Activated CD4-positive, alpha-beta T cell treated with anti-CD3 and anti-CD28 coated beads, Interleukin-2, Interleukin-4, amounts not matched to agents 100 ng/mL and 50 ng/mL, durations not matched to agents 16 hours and 8 hours (primary cell): ENCODE data around the gene INPP5A.

Source experiments
- DNase-seq: peaks from one replicate; pipeline ENCODE4 v3.0.0-alpha.2; 2020; ENCODE audit warnings: low spot score

Gene INPP5A

DNA sequence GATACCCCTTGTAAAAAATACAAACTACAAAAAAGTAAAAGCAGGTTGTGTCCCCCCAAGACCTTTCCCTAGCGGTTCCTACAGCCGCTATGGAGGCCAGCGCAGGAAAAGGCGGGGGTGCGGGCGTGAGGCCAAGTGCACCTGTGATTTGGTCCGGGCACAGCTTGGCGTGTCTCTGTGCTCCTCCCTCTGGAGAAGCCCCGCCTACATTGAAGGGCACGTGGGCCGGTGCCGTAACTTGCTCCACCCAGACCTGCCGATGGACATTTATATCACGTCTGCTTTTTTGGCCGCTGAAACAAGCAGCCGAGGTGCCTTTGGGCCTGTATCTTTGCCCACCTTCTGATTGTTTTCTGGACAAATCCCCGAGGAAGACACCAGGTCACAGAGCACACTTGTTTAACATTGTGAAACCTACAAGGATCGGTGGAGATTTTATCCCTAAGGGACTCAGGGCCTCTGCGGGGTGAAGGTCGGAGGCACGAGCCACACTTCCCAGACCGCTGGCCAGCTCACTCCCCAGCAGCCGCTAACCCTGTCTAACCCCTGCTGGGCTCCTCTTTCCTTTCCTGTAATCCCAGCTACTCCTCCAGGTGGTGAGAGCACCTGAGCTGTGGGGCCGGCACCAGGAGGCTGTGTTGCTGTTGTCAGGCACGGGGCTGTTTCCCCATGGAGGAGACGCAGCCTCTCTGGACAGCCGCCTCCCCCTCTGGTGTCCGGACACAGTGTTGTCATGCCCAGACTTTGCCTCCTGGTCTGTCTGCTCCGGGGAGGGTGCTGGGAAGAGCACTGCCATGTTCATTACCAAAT, 18.8 kb upstream of the INPP5A start:
- DNase-seq, result no peak

DNA sequence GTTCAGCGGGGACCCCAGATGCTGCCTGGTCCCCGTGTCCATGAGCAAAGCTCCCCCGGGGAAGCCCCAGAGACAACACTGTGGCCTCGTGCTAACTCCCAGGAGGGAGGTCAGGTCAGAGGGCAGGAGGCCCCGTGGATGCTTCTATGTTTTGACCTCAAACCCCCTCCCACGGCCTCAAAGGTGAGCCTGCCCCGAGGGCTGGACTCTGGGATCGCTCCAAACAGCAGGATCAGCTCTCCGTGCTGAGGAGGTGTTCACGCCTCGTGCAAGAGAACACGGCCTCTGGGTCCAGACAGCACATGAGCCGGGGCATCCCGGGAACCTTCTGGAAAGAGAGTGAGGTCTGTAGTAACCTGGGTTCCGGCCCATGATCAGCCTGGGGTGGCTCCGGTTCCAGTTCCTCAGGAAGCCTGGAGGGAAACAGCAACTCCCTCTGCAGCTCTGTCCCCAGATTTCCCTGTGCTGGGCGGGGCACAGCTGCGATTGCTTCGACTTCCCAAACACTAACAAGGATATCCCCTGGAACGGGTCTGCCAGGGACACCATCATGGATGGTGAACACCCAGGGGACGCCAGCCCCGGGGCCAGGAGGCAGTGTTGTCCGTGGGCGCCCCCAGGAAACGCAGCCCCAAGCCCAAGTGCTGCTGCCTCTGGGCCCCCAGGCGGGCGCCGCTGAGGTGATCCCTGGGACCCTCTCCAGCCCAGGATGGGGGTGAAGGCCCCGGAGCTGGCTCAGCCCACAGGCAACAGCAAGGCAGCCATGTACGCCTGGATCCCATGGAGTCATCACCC, 18.0 kb upstream of the INPP5A start:
- DNase-seq, result no peak

- DNase-seq, result no peak
Observed at GRCh38 chr10:132520177-132520811, 17.3 kb upstream of the INPP5A start.

- DNase-seq, result no peak
Observed at GRCh38 chr10:132521041-132521465, 16.5 kb upstream of the INPP5A start.

GRCh38 chr10:132521466-132522102, 16.0 kb upstream of the INPP5A start:
- no peak for DNase-seq

DNA sequence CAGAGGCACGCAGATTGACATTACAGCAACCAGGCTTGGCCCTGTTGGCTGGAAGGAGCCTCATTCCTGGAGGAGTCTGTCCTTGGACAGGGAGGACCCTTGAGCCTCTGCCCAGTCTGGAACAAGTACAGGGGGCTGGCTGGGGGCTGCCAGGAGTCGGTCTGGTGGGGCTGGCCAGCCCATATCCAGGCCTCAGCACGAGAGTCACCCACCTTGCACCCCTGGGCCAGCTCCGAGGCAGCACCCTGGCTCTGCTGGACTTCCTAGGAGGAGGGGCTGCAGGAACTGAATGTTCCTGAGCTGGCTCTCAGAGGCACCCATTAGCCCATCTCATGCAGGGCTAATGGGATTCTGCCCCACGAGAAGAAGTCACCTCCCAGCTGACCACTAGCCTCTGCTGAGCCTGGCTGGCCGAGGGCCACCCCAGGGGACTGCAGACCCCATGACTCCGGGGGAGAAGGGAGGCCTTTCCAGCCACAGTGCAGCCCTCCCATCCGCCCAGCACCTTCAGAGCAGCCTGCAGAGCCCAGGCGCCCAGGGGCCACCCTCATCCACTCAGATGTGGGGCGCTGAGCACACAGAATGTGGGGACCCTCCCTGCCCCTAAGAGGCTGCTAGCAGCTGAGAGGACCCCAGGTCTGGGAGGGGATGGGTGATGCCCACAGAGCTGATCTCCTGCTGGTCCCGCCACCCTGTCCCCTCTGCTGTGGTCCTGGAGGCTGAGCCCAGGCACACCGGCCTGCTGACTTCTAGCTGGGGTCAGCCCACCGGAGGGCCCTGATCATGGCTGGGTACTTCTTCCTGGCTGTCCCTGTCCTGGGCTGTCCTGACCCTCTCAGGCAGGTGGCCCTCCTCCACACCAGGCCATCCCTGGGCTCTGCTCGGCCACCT, 14.8 kb upstream of the INPP5A start:
- no peak for DNase-seq

GRCh38 chr10:132523561-132524442, 13.8 kb upstream of the INPP5A start:
- no peak for DNase-seq

GRCh38 chr10:132524443-132525285, 12.9 kb upstream of the INPP5A start:
- DNase-seq, result no peak

- DNase-seq, result no peak
Observed at GRCh38 chr10:132526676-132527075, 10.9 kb upstream of the INPP5A start.

DNA sequence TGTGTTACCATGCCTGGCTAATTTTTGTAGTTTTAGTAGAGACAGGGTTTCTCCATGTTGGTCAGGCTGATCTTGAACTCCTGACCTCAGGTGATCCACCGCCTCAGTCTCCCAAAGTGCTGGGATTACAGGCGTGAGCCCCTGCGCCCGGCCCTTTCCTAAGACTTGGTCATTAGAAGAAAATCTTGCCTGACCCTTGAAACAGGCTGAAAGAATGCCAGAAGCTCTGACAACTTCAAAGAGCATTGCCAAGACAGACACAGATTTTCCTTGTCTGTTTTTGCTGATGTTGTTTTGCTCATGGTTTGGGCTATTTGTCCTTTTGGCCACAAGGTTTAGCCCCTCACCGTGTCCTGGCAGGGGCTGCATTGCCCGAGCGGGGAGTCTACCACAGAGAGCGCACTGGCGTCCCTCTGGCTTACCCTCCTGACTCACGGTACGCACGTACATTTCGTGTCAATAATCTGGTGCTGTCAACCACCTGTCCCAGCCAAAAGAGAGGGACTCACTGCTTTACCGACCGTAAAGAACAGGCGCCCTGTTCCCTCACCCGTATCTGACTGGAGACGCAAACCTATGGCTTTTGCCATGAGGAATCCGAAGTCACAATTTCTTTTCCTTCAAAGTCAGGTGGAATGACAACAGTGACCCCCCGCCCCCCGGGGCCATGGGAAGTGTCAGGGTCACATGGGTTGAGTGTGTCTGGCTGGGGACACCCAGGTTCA, 10.1 kb upstream of the INPP5A start:
- no peak for DNase-seq

GRCh38 chr10:132528064-132528691, 9.4 kb upstream of the INPP5A start:
- DNase-seq, result no peak

DNA sequence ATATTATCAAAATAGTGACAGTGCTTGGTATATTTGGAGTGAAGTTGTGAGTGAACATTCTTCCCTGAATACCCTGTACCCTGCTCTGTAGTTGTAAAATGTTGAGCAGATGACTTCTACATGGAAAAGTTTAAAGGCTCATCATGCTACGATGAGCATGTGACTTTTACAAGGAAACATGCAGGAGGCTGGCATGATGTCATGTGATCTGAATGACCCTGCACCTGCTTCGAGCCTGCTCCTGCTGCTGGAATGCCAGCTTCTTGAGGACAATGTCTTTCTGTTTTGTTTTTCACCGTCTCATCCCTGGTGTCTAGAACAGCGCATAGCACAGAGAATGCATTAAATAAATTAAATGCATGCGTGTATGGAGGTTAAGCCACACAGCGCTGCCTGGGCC, 5.4 kb upstream of the INPP5A start:
- no peak for DNase-seq

DNA sequence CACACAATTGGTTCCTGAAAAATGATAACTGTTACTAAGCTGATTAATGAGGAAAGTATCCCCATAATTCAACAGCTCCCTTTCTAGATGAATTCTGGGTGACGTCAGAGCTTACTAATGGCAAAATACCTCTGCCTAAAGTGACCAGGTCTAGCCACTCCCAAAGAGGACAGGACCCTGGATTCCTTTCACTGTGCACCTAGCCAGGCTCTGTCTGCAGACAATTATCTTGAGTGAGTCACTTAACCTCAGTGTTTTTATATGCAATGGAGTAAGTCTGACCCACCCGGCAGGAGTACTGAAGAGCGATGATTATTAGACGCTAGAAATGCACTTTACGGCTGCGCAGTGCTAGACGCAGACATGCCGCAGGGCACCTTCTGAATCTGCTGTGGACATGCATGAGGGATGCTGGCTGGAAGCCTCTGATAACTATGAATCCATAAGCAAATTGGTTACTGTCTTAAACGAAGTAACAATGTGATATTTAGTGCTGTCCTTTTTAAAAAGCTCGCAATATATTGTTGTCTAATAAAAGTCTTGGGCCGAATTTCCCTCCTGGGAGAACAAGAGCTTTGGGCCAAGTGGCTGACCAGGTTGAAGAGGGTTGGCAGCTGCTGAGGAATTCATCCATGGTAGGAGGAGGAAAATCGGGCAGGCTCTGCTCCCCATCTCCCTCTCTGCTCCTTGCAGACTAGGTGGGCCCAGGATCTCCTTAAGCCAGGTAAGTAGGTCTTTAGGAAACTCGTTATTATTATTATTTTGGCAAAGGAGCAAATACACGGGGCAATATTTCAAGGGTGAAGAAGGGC, 4.6 kb upstream of the INPP5A start:
- no peak for DNase-seq

- DNase-seq, result no peak
Observed at GRCh38 chr10:132533571-132534260, 3.9 kb upstream of the INPP5A start.

DNA sequence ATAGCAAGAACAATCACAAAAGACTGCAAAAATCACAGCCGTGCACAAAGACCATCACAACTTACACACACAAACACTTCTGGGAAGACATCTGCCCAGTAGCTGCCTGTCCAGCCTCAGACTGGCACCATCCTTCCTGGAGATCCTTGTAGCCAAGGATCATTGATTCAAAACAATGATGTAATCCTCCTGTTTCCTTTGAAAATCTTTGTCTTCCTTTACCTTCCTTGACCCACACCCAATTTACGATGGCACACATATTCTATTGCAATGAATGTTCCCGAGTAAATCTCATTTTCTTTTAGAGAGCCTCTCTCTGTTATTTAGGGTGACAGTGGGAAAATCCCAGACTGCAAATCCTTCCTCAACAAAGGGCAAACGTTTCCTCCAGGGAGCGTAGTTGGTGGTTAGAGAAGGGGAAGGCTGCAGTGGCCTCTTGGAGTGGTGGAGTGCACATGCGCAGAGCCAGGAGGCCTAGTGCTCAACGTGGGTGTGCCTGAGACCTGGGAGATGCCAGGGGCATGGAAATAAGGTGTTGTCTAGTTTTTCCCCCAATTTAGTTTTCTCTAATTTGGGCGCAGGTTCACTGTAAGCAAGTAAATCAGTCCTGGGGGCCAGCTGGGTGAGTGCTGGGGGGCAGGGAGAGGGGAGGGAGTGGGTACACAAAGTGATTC, 3.1 kb upstream of the INPP5A start:
- DNase-seq, result no peak

- no peak for DNase-seq
Observed at GRCh38 chr10:132535065-132535651, 2.4 kb upstream of the INPP5A start.
